ENCODE measurements around the gene GGT6. TPM values are rescaled to one million over a fixed set of nuclear protein-coding genes. Genes with fewer than 3 reads are reported as not detected.

Gene GGT6
- polyA plus RNA-seq, 2 of the 4 experiments (the other 2 are of a cell fraction), result not detected

- WGBS (ENCODE audit: missing lambda C conversion rate), result 81% methylated on average over 3 of the region's 3 CpGs
- ATAC-seq, result no peak
- H3K4me2 ChIP-seq, result no peak overlapping the region
- no peak overlapping the region for H3K27ac ChIP-seq
- ChIA-PET POLR2A (no interaction called here), CTCF (interaction anchor here (1.1 to 2.6 kb wide), 7 partner anchors 9 to 92 kb away, joined by 3 to 9 read pairs (median 5); partner anchors contain the start of gene SPNS2)
- no peak for TF ChIP-seq MAX (IDR thresholded peaks at IDR 0.05)
- no peaks in the 10 kb centered on the region for H3K9me3 ChIP-seq
- DNase-seq (ENCODE audit: low read depth in 1 of 2, low spot score in 1 of 2), result no peak
- no peak overlapping the region for H3K4me3 ChIP-seq
- no peak for FAIRE-seq
- no peaks in the 10 kb centered on the region for H3K4me1 ChIP-seq
Observed at GRCh38 chr17:4508207-4508606, 52.2 kb downstream of the GGT6 start.

- WGBS (ENCODE audit: missing lambda C conversion rate), result 64% methylated on average over 8 of the region's 8 CpGs
- DNase-seq (ENCODE audit: low read depth in 1 of 2, low spot score in 1 of 2), result no peak
- POLR2A ChIA-PET, result no interaction called here
- CTCF ChIA-PET, result interaction anchor here (1.1 to 2.3 kb wide), 6 partner anchors 8 to 91 kb away, joined by 3 to 7 read pairs (median 4); partner anchors contain the start of gene SPNS2
- H3K4me1 ChIP-seq, result no peaks in the 10 kb centered on the region
- no peak for ATAC-seq
- H3K27ac ChIP-seq, result no peak overlapping the region
- no peak overlapping the region for H3K4me3 ChIP-seq
- no peaks in the 10 kb centered on the region for H3K9me3 ChIP-seq
- no peak overlapping the region for H3K4me2 ChIP-seq
- peak; percentile 32 for FAIRE-seq
- TF ChIP-seq REST (IDR thresholded peaks at IDR 0.05) (no peak), POLR2A (IDR thresholded peaks at IDR 0.05; ENCODE audit: low read length) (no peak), CBX8 (IDR thresholded peaks at IDR 0.05) (no peak), MAX (IDR thresholded peaks at IDR 0.05) (no peak), E2F6 (IDR thresholded peaks at IDR 0.05; ENCODE audit: borderline replicate concordance, low read depth) (no peak), EHMT2 (IDR thresholded peaks at IDR 0.05; ENCODE audit: low read depth) (no peak), HEYL (CRISPR knock-in tag; IDR thresholded peaks at IDR 0.05) (no peak), BHLHE40 (IDR thresholded peaks at IDR 0.05; ENCODE audit: low read depth, low read length) (no peak), PHF8 (IDR thresholded peaks at IDR 0.05; ENCODE audit: borderline replicate concordance, low read depth) (no peak), MAFK (IDR thresholded peaks at IDR 0.05; ENCODE audit: partially characterized antibody) (peak; percentile 92), FOXS1 (CRISPR knock-in tag; IDR thresholded peaks at IDR 0.05) (no peak), ZFP36 (IDR thresholded peaks at IDR 0.05; ENCODE audit: borderline replicate concordance, partially characterized antibody) (peak; percentile 68), HDAC2 (IDR thresholded peaks at IDR 0.05) (peak; percentile 80; the same call in 1 of the 2 replicates), ZC3H11A (IDR thresholded peaks at IDR 0.05) (no peak), RAD21 (conservative IDR thresholded peaks at IDR 0.05 in 1 of 2, IDR thresholded peaks at IDR 0.05 in 1 of 2) (no peak), NR3C1 (IDR thresholded peaks at IDR 0.05) (no peak), RCOR1 (IDR thresholded peaks at IDR 0.05; ENCODE audit: low read depth, low read length) (no peak)
Observed at GRCh38 chr17:4507361-4508111, 52.8 kb downstream of the GGT6 start.

Other genes with a start within 250 kb of the GGT6 start
- gene UBE2G1, start 193.9 kb downstream of the GGT6 start, polyA plus RNA-seq (2011; rRNA removed), result 100 and 117 TPM in 2 replicates
- 76.3 to 86.2 TPM (median 78.5 TPM) in 3 replicates for gene UBE2G1, start 193.9 kb downstream of the GGT6 start, polyA plus RNA-seq (2017; fragmentation: RNase III; extraction: RNeasy Plus Mini Kit Qiagen cat#74134 plus additional on column Dnase treatment)
- not detected in 2 replicates for gene SPNS3, start 126.6 kb downstream of the GGT6 start, polyA plus RNA-seq (2011; rRNA removed)
- not detected in 3 replicates for gene SPNS3, start 126.6 kb downstream of the GGT6 start, polyA plus RNA-seq (2017; fragmentation: RNase III; extraction: RNeasy Plus Mini Kit Qiagen cat#74134 plus additional on column Dnase treatment)
- gene SPNS2, start 61.7 kb downstream of the GGT6 start, polyA plus RNA-seq (2011; rRNA removed), result 0.25 and 0.27 TPM in 2 replicates
- 0.13 to 0.46 TPM (median 0.38 TPM) in 3 replicates for gene SPNS2, start 61.7 kb downstream of the GGT6 start, polyA plus RNA-seq (2017; fragmentation: RNase III; extraction: RNeasy Plus Mini Kit Qiagen cat#74134 plus additional on column Dnase treatment)
- 39.7 and 42.9 TPM in 2 replicates for gene MYBBP1A, start 5.2 kb downstream of the GGT6 start, polyA plus RNA-seq (2011; rRNA removed)
- 95.0 to 103 TPM (median 95.1 TPM) in 3 replicates for gene MYBBP1A, start 5.2 kb downstream of the GGT6 start, polyA plus RNA-seq (2017; fragmentation: RNase III; extraction: RNeasy Plus Mini Kit Qiagen cat#74134 plus additional on column Dnase treatment)
- gene SMTNL2, start 24.0 kb upstream of the GGT6 start, polyA plus RNA-seq (2011; rRNA removed), result 0.05 and 0.07 TPM in 2 replicates
- 0.06 to 0.21 TPM (median 0.10 TPM) in 3 replicates for gene SMTNL2, start 24.0 kb upstream of the GGT6 start, polyA plus RNA-seq (2017; fragmentation: RNase III; extraction: RNeasy Plus Mini Kit Qiagen cat#74134 plus additional on column Dnase treatment)
- 0.12 and 0.15 TPM in 2 replicates for gene ALOX15, start 81.1 kb upstream of the GGT6 start, polyA plus RNA-seq (2011; rRNA removed)
- 0.08 to 0.12 TPM in 2 of 3 replicates, not detected in the other for gene ALOX15, start 81.1 kb upstream of the GGT6 start, polyA plus RNA-seq (2017; fragmentation: RNase III; extraction: RNeasy Plus Mini Kit Qiagen cat#74134 plus additional on column Dnase treatment)
- gene PELP1, start 143.6 kb upstream of the GGT6 start, polyA plus RNA-seq (2011; rRNA removed), result 30.2 and 35.5 TPM in 2 replicates
- 52.5 to 60.0 TPM (median 56.1 TPM) in 3 replicates for gene PELP1, start 143.6 kb upstream of the GGT6 start, polyA plus RNA-seq (2017; fragmentation: RNase III; extraction: RNeasy Plus Mini Kit Qiagen cat#74134 plus additional on column Dnase treatment)
- 73.1 and 74.9 TPM in 2 replicates for gene ARRB2, start 150.1 kb upstream of the GGT6 start, polyA plus RNA-seq (2011; rRNA removed)
- gene ARRB2, start 150.1 kb upstream of the GGT6 start, polyA plus RNA-seq (2017; fragmentation: RNase III; extraction: RNeasy Plus Mini Kit Qiagen cat#74134 plus additional on column Dnase treatment), result 61.0 to 68.2 TPM (median 67.8 TPM) in 3 replicates
- 57.2 and 74.0 TPM in 2 replicates for gene MED11, start 170.9 kb upstream of the GGT6 start, polyA plus RNA-seq (2011; rRNA removed)
- 52.6 to 62.5 TPM (median 58.1 TPM) in 3 replicates for gene MED11, start 170.9 kb upstream of the GGT6 start, polyA plus RNA-seq (2017; fragmentation: RNase III; extraction: RNeasy Plus Mini Kit Qiagen cat#74134 plus additional on column Dnase treatment)
- 0.15 and 0.16 TPM in 2 replicates for gene ZMYND15, start 179.3 kb upstream of the GGT6 start, polyA plus RNA-seq (2011; rRNA removed)
- gene ZMYND15, start 179.3 kb upstream of the GGT6 start, polyA plus RNA-seq (2017; fragmentation: RNase III; extraction: RNeasy Plus Mini Kit Qiagen cat#74134 plus additional on column Dnase treatment), result 0.19 to 0.22 TPM (median 0.20 TPM) in 3 replicates
- 13.8 and 20.5 TPM in 2 replicates for gene CXCL16, start 179.4 kb upstream of the GGT6 start, polyA plus RNA-seq (2011; rRNA removed)
- gene CXCL16, start 179.4 kb upstream of the GGT6 start, polyA plus RNA-seq (2017; fragmentation: RNase III; extraction: RNeasy Plus Mini Kit Qiagen cat#74134 plus additional on column Dnase treatment), result 9.1 to 11.2 TPM (median 10.1 TPM) in 3 replicates
- gene TM4SF5, start 211.3 kb upstream of the GGT6 start, polyA plus RNA-seq (2011; rRNA removed), result 0.80 and 1.2 TPM in 2 replicates
- 0.51 to 1.2 TPM (median 0.68 TPM) in 3 replicates for gene TM4SF5, start 211.3 kb upstream of the GGT6 start, polyA plus RNA-seq (2017; fragmentation: RNase III; extraction: RNeasy Plus Mini Kit Qiagen cat#74134 plus additional on column Dnase treatment)
- 0.50 and 0.58 TPM in 2 replicates for gene VMO1, start 225.8 kb upstream of the GGT6 start, polyA plus RNA-seq (2011; rRNA removed)
- 0.39 to 1.1 TPM (median 0.81 TPM) in 3 replicates for gene VMO1, start 225.8 kb upstream of the GGT6 start, polyA plus RNA-seq (2017; fragmentation: RNase III; extraction: RNeasy Plus Mini Kit Qiagen cat#74134 plus additional on column Dnase treatment)
- gene GLTPD2, start 228.4 kb upstream of the GGT6 start, polyA plus RNA-seq (2011; rRNA removed), result not detected in 2 replicates
- gene GLTPD2, start 228.4 kb upstream of the GGT6 start, polyA plus RNA-seq (2017; fragmentation: RNase III; extraction: RNeasy Plus Mini Kit Qiagen cat#74134 plus additional on column Dnase treatment), result not detected in 3 replicates
- gene PSMB6, start 235.6 kb upstream of the GGT6 start, polyA plus RNA-seq (2011; rRNA removed), result 376 and 414 TPM in 2 replicates
- 387 to 424 TPM (median 414 TPM) in 3 replicates for gene PSMB6, start 235.6 kb upstream of the GGT6 start, polyA plus RNA-seq (2017; fragmentation: RNase III; extraction: RNeasy Plus Mini Kit Qiagen cat#74134 plus additional on column Dnase treatment)
- gene PLD2, start 246.6 kb upstream of the GGT6 start, polyA plus RNA-seq (2011; rRNA removed), result 17.0 and 20.2 TPM in 2 replicates
- 23.0 to 27.4 TPM (median 23.7 TPM) in 3 replicates for gene PLD2, start 246.6 kb upstream of the GGT6 start, polyA plus RNA-seq (2017; fragmentation: RNase III; extraction: RNeasy Plus Mini Kit Qiagen cat#74134 plus additional on column Dnase treatment)